ENCODE results near the gene GKAP1.
"Not testable (repeated sequence)": the region's sequence is repeated elsewhere in the genome, so short reads cannot be mapped to it uniquely, and the experiment has no call there.

GKAP1 gene

DNA sequence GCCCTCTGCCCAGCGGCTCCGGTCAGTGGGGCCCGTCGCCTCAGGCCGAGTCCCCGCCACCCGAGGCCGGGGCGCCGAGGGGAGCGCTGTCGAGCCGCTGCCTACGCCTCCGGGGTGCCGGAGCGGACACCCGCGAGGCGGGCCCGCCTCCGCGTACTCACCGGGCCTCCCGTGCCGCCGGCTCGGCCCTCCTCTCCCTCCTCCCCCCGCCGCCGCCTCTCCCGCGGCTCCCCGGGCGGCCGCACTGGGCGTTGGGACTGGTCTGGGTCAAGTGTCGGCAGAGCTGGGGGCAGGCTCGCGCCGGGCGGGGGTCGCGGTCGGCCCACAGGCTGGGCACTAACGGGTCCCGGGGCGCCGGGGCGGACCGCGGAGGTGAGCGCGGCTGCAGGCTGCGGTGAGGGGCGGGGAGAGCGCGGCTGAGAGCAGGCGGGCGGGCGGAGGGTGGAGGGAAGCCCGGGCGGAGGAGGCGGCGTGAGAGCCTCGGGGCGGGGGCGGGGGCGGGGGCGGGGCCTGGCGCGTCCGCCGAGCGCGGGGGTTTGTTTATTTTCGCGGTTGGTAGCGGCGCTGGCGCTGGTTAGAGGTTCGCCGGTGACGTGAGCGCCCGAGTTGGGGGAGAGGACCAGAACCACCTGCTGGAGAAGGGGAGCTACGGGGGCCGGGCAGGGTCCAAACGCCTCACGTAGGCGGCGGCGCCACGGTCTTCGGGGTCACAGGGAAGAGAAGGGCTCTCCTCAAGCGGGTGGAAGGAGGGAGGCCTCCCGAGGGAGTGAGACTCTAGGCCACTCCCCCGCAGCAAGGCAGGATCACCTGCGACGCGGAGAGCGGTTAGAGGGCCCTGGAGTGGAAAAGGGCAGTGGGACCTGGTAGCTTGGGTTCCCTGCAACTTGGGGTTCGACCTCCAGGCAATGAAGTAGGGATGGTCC, at the start of gene GKAP1:
Gene GKAP1 (minus strand): TSS at position 414 of the 923 bp plus-strand sequence. CDS start 11,252 bp downstream, outside the sequence.
- DNase-seq: peak; percentile 71

DNA sequence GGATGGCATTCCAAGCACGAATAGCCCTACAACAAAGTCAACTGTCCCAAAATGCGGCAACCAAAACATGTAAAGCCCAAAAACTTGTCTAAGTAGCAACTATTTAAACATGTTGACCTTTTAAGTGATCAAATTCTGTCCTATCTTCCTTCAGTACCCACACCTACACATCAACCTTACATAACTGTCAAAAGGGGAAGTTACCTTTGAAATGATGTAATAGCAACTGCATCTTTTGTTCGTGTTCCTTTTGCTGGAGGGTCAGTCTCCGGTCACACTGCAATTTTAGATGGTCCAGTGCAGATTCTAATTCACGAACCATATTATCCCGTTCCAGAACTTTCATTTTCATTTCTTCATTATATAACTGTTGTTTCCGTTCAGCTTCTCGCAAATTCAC, 32.3 kb upstream of the GKAP1 start:
- DNase-seq: not testable (repeated sequence)

DNA sequence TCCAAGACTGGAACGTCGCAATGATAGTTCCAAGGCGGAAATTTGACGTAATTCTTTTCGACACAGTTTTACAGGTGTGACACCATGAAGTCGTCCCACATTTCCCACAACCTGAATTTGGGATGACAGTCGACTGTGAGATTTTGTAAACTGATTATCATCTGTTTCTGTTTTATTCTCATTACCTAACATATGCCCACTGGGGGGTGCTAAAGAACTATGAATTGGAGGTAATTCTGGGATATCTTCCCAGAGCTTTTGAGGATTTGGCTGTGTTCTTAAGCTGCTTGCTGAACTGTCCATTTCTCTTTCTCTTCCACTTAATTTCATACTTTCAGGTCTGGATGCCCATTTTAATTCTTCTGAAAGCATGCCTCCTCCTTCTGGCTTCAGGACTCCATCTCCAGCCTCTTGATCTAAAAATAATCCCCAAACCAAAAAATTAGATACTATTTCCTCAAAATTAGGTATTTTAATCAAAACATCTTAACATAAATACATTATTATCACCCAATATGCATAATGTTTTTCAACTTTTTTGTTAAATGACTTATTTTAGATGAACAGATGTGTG, 19.6 kb upstream of the GKAP1 start:
- not testable (repeated sequence) for DNase-seq

DNA sequence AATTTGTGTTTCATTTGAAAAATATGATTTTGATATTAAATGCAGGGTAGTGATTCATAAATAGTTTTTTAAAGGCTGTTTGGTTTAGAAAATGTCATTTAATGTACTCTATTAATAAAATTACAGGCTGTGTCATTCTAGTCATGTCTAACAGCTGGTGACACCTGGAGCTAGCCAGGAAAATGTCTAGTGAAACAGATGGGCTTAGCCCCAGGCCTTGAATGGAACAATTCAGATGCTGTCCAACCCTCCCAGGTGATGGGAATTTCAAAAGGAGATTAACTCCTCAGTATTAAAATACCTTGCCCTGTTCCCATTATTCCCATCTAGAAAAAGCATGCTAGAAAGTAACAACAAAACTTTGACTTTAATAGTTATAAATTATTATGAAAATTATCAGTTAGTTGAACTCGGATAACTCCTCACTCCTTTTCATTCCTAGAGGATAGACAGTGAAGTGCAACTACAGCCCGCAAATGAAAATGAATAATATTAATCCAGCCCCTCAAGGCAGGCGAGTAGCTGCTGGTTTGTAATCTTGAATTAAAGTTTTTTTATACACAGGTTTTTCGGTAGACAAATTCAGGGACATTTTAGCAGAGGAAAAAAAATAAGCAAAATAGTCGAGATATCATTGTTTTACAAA, 13.0 kb upstream of the GKAP1 start:
- not testable (repeated sequence) for DNase-seq

DNA sequence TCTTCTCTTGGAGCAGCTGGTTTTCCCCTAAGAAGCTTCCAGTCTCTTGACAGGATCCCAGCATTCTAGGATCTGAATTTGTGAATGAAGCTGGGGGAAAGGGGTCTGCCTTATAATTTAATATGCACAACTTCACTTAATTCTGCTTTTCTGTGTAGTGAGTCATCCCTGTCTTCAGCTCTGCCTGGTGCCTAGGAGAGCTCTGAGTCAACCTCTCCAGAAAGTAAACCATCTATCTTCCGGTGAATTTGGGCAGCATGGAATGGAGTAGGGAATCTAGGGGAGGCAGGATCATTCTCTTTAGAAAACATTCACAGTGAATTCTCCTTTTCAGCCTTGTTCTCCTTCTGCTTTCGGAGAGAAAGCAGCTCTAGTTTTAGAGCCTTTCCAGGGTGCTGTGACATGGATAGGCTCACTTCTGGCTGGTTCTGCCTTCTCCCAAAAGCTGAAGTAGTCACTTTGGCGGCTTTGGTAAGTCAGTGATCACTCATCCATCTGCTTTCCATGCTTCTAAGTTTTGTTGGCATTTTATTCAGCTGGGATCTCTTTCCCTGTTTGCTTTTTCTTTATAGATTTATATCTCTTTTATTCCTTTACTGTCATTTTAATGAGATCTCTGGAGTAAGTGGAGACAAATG, 7.5 kb upstream of the GKAP1 start:
- not testable (repeated sequence) for DNase-seq

DNA sequence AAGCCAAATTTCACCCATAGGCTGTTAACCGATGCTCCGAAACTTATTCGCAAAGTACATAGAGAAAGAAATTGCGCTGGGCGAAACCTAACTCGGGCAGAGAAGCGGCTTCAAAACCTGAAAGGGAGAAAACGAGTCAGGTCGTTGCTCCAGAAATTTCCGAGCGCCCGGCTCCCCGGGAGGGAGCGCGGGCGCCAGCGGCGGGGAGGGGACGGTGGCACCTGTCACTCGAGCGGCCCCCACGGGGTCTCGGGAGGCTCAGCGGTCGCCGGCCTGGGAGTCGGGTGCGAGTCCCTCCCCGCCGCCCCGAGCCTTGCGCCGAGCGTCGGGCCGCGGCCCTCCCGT, 586 bp downstream of the GKAP1 start:
- DNase-seq: peak; percentile 30

DNA sequence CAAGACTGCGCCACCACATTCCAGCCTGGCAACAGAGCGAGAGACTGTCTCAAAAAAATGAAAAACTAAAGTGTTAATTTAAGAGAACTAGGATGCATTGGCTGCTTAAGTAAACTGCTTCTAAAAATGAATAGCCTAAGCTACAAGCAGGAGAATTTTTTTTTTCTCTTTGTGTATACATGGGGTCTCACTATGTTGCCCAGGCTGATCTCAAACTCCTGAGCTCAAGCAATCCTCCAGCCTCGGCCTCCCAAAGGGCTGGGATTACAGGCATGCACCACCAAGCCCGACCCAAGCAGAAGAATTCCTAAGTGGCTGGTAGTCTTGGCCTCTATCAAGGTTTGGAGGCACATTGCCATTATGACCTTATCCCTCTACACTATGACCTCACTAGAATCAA, 2.4 kb downstream of the GKAP1 start:
- not testable (repeated sequence) for DNase-seq

DNA sequence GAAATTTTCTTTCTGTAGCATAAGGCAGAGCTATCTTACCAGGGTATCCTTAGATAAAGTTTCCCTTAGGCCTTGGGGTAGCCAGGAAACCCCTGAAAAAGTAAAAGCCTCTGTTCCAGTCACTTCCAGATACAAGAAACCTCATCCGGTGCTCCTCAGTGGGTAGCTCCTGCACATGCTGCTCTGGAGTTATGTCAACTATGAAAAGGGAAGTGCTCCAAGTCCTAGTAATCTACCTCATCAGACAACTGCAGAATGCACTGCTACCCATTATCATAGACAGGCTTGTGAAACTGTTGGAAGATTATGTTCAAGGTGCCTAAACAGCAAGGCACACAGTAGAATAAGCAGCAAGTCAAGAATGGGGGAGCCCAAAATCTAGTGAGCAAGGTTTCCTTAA, 8.4 kb downstream of the GKAP1 start:
- not testable (repeated sequence) for DNase-seq

DNA sequence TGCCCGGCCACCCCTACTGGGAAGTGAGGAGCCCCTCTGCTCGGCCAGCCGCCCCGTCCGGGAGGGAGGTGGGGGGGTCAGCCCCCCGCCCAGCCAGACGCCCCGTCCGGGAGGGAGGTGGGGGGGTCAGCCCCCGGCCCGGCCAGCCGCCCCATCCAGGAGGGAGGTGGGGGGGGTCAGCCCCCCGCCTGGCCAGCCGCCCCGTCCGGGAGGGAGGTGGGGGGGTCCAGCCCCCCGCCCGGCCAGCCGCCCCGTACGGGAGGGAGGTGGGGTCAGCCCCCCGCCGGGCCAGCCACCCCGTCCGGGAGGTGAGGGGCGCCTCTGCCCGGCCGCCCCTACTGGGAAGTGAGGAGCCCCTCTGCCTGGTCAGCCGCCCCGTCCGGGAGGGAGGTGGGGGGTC, 13.1 kb downstream of the GKAP1 start:
- DNase-seq: not testable (repeated sequence)

DNA sequence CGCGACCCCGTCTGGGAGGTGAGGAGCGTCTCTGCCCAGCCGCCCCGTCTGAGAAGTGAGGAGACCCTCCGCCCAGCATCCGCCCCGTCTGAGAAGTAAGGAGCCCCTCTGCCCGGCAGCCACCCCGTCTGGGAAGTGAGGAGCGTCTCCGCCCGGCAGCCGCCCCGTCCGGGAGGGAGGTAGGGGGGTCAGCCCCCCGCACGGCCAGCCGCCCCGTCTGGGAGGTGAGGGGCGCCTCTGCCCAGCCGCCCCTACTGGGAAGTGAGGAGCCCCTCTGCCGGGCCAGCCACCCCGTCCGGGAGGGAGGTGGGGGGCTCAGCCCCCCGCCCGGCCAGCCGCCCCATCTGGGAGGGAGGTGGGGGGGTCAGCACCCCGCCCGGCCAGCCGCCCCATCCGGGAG, 13.6 kb downstream of the GKAP1 start:
- DNase-seq: not testable (repeated sequence)

DNA sequence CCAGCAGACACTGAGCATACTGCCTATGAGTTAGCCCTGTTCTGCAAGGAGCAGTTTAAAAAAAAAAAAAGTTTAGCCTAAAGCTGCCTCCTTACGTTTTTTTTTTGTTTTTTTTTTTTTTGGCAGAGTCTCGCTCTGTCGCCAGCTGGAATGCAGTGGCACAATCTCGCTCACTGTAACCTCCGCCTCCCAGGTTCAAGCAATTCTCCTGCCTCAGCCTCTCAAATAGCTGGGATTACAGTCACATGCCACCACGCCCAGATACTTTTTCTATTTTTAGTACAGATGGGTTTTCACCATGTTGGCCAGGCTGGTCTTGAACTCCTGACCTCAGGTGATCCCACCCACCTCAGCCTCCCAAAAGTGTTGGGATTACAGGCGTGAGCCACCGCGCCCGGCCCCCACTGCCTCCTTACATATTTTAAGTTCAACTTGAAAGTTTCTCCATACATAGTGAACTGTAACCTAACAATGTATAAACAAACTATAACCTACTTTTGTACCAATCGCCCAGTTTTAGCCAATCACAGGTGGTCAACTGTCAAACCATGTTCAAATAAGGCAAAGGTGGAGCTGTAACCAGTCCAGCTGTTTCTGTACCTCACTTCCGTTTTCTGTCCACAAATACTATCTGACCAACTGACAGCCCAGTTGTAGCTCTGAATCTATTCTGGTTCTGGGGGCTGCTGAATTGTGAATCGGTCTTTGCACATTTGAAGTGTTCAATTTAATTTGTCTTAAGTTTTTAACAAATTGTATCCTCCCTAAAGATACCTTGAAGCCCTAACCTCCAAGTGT, 17.1 kb downstream of the GKAP1 start:
- DNase-seq: no peak

DNA sequence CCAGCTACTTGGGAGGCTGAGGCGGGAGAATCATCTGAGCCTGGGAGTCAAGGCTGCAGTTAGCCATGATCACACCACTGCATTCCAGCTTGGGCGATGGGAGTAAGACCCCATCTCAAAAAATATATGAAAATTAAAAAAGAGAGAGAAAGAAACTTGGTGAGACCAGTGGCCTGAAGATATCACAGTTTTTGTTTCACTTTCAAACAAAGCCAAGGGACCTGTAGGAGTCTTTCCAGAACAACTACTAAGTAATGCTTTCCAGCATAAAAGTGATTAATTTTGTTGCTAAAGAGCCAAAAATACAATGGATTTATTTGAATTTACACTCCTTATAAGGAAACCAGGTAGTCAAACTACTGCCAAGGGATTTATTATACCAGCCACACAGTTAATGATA, 23.5 kb downstream of the GKAP1 start:
- no peak for DNase-seq

DNA sequence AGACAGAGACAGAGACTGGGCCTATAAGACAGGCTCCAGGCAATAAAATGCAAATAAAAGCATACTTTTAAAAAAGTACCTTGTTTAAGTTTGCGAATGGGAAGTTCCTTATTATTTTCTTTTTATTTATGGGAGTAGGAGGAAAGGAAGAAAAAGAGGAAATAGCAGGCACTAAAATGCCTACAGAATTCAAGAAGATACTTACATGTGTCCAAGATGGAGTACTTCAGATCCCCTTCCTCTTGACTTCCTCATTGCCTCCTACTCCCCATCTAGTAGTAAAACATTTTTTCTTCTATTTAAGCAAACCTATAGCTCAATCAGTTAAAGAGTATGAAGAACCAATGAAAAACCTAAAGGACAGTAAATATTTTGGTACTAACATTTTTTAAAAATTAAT, 24.8 kb downstream of the GKAP1 start:
- DNase-seq: no peak

DNA sequence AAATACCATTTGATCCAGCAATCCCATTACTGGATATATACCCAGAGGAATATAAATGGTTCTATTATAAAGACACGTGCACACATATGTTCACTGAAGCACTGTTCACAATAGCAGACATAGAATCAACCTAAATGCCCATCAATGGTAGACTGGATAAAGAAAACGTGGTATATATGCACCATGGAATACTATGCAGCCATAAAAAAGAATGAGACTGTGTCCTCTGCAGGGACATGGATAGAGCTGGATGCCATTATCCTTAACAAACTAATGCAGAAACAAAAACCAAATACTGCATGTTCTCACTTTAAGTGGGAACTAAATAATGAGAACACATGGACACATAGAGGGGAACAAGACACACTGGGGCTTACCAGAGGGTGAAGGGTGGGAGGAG, 39.4 kb downstream of the GKAP1 start:
- DNase-seq: no peak

DNA sequence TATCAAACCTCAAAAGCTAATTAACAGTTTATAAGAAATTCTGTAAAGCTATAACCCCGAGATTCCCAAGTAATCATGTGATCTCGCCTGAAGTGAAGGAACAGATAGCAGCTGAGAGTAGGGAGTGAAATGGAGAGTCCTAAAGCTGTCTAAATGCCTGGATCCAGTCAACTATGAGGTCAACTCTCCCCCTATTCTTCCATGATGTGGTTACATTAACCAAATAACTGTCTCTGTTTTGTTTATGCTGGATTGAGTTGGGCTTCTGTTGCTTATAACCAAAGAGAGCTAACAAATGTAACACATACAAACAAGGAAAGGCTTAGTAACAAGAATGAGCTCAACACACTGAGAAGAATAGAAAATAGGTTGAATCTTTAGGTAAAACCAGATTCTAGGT, 41.6 kb downstream of the GKAP1 start:
- DNase-seq: no peak

DNA sequence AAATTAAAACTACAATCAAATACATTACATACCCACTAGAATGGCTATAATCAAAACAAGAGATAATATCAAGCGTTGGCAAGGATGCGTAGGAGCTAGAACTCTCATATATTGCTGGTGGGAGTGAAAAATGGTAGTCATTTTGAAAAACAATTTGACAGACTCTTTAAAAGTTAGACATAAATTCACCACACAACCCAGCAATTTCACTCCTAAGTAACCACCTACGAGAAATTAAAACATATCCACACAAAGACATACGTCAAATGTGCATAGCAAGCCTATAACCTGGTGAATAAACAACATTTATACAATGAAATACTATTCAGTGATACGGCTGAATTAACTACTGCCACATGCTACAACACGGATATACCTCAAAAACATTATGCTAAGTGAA, 44.7 kb downstream of the GKAP1 start:
- no peak for DNase-seq

DNA sequence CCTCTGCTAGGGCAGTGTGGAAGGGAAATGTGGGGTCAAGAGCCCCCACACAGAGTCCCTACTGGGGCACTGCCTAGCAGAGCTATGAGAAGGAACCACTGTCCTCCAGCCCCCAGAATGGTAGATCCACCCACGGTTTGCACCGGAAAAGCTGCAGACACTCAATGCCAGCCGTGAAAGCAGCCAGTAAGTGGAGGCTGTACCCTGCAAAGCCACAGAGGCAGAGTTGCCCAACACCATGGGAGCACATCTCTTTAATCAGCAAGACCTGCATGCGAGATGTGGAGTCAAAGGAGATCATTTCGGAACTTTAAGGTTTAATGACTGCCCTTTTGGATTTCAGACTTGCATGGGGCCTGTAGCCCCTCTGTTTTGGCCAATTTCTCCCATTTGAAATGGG, 52.2 kb downstream of the GKAP1 start:
- DNase-seq: no peak

DNA sequence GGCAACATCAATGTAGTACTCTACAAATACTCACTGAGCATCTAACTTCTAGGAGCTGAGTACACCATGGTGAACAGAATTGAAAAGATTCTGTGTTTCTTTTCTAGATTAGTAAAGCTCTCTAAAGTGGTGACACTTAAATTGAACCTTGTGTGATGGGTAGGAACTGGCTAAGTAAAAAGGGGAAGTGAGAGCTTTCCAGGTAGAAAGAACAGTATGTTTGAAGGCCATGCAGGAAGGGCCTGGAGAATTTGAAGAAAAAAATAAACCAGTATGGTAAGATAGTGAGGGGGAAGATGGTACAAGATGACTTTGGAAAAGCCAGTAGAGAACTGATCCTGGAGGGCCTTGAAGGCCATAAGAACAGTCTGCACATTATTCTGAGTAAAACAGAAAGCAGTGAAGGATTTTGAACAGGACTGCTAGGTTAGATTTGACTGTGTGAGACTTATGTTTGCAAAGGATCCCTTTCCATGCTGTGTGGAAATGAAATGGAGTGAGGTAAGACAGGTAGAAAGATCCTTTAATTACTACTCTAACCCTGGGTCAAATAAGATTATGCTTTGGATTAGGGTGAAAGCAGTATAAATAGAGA, 63.1 kb downstream of the GKAP1 start:
- DNase-seq: no peak

DNA sequence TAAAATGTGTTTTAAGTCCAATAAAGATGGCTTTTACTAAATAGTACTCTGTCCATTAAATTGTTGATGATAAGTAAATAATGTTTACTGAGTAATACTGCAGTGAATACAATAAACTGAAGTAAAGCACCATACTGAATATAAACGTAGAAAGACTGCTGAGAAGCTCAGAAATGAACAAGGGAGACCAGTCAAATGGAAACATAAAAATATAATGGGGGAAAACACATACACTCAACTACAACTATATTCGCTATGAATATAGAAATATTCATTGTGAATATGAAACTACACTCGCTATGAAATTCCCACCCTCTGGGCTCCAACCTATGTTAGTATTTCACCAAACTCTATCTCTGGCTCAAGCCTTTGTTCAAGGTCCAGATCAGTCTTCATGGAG, 67.9 kb downstream of the GKAP1 start:
- DNase-seq: no peak

DNA sequence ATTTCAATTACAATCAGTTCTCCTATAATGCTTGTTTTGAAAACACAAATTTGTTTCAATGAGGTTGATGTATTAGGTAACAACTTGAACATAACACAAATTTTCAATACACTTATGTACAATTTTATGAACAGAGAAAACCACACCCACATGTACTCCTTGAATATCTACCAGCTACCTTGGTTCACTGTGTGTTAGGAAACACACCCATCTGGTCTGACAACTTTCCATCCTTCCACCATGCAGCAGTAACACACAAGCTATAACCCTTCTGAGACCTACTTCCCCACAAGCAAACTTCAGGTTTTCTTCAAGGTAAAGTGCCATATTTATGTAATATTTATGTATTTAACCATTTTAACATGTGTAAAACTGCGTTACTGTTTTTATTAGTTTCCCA, 73.4 kb downstream of the GKAP1 start:
- DNase-seq: no peak

DNA sequence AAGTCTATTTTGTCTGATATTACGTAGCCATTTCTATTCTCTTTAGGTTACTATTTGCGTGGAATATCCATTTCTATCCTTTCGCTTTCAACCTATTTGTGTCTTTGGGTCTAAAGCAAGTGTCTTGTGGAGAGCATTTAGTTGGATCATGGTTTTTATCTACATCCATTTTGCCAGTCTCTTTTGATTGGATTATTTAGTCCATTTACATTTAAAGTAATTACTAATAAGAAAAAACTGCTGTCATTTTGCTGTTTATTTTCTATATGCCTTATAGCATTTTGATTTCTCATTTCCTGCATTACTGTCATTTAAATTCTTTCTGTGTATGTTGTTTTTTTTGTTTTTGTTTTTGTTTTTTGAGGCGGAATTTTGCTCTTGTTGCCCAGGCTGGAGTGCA, 83.8 kb downstream of the GKAP1 start:
- DNase-seq: no peak

Data from stimulated activated CD4-positive, alpha-beta T cell treated with anti-CD3 and anti-CD28 coated beads, Interleukin-4, amount 100 ng/mL, for 1 hour (primary cell).